Neural cell (in vitro differentiated cells): ENCODE data around the gene RABL3.

Experiments
- EZH2 ChIP-seq: fragments of 200-600, 300-800 bp; shearing (Covaris generic), sonication (generic); IDR thresholded peaks from 2 replicates; pipeline ENCODE4 v1.6.1; 2014; ENCODE audit warnings: antibody characterized with exemption, low read length, borderline replicate concordance, mild to moderate bottlenecking; ENCODE audit not compliant: insufficient read depth, poor library complexity, severe bottlenecking
- TF ChIP-seq, protein P1 (sequence below): fragments of 450-650 bp; IDR thresholded peaks from 2 replicates; pipeline ENCODE4 v1.5.1; 2014; ENCODE audit warnings: antibody characterized with exemption, mild to moderate bottlenecking, moderate library complexity; ENCODE audit not compliant: poor library complexity, severe bottlenecking

DNA sequence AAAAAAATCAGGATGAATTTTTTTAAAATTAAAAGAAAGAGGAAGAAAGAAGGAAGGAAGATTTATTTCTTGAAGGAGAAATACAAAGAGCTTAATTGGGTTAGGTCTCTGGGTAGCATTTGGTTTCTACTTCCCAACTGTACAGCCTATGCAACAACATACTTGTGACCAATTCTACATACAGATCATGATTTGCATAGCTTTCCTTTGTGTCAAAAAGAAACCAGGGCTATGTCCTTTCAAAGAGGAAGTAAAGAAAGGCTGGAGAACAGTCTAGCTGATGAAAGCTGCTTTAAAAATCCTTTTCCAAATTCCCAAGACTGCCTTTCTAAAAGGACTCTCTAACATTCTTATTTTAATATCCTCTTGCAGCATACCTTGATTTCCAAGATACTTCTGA, 54.2 kb downstream of the RABL3 start:
- TF ChIP-seq, protein P1, sequence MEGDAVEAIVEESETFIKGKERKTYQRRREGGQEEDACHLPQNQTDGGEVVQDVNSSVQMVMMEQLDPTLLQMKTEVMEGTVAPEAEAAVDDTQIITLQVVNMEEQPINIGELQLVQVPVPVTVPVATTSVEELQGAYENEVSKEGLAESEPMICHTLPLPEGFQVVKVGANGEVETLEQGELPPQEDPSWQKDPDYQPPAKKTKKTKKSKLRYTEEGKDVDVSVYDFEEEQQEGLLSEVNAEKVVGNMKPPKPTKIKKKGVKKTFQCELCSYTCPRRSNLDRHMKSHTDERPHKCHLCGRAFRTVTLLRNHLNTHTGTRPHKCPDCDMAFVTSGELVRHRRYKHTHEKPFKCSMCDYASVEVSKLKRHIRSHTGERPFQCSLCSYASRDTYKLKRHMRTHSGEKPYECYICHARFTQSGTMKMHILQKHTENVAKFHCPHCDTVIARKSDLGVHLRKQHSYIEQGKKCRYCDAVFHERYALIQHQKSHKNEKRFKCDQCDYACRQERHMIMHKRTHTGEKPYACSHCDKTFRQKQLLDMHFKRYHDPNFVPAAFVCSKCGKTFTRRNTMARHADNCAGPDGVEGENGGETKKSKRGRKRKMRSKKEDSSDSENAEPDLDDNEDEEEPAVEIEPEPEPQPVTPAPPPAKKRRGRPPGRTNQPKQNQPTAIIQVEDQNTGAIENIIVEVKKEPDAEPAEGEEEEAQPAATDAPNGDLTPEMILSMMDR, result no peak
- no peak for TF ChIP-seq EZH2
